GM12872 (cell line): ENCODE results near the gene FLNC.

Experiments
- CTCF ChIP-seq: IDR thresholded peaks from 3 replicates; pipeline ENCODE4 v1.5.1; 2011; ENCODE audit warnings: low read depth, mild to moderate bottlenecking, low read length, moderate library complexity; ENCODE audit not compliant: insufficient read depth

FLNC gene

GRCh38 chr7:128852537-128853254, 22.5 kb downstream of the FLNC start:
- no peak for TF ChIP-seq CTCF

DNA sequence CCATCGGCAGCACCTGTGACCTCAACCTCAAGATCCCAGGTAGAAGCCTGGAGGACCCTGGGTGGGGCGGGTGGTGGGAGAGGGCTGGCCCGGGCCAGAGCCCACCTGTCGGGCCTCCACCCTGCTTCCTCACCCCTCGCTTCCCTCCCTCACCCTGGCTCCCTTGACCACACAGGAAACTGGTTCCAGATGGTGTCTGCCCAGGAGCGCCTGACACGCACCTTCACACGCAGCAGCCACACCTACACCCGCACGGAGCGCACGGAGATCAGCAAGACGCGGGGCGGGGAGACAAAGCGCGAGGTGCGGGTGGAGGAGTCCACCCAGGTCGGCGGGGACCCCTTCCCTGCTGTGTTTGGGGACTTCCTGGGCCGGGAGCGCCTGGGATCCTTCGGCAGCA, 23.6 kb downstream of the FLNC start:
- TF ChIP-seq CTCF: no peak

DNA sequence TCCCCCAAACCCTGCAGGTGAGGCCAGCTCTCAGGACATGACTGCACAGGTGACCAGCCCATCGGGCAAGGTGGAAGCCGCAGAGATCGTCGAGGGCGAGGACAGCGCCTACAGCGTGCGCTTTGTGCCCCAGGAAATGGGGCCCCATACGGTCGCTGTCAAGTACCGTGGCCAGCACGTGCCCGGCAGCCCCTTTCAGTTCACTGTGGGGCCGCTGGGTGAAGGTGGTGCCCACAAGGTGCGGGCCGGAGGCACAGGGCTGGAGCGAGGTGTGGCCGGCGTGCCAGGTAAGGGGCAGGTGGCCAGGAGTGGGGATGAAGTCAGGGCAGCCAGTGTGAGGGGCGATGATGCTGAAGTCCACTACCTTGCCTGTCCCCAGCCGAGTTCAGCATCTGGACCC, 24.2 kb downstream of the FLNC start:
- no peak for TF ChIP-seq CTCF

DNA sequence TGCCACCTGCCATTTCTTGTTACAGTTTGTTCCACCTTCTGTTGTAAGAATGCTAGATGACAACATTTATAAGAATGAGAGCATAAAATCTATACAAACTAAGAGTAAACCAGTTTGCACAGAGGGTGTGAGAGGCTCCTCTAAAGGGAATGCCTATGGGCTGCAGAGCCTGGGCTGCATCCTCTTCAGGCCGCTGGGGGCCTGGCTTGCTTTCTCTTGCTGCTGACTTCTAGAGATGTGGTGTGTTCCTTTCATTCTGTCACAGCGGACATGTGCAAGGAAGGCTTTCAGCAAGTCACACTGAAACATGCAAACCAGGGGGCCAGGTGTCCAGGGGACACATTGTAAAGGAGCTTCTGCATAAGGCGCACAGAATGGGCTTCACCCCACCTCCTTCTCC, 25.4 kb downstream of the FLNC start:
- TF ChIP-seq CTCF: 0 out of 3 replicates have a peak, but pooled peaks have one; percentile 23

DNA sequence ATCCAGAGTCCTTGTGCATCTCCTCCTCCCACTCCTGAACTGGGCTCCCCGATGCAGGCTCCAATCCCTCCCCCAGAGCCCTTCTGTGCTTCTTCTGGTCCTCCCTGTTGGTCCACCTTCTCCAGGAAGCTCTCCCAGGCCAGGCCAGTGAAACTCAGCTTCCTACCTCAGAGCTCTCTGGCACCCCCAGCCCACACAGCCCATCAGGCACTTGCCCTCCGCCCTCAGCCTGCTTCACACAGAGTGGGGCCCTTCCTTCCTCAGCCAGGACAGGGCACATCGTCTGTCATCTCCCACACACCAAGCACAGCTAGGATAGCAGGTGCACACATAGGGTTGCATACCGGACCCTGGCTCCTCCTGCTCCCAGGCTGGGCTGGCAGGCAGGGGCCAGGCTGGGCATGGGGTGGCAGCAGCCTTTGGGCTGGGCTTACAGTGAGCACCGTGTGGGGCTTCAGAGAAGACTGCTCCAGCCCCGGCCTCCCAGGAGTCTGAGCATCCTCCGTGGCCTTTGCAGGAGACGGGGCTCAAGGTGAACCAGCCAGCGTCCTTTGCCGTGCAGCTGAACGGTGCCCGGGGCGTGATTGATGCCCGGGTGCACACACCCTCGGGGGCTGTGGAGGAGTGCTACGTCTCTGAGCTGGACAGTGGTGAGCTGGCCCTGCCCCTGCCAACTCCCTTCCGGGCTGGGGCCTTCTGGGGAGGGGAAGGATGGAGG, 26.0 kb downstream of the FLNC start:
- TF ChIP-seq CTCF: no peak

- TF ChIP-seq CTCF: no peak
These were observed 28.4 kb downstream of the FLNC start for GRCh38 chr7:128858380-128859231.
